Measurements from ENCODE around the gene EXT2. TPM values are rescaled to one million over a fixed set of nuclear protein-coding genes. Genes with fewer than 3 reads are reported as not detected.

EXT2 gene
- total and polyA plus RNA-seq, 10 of the 15 experiments (the other 5 are each of a cell fraction or from before 2014, with no cell fraction given): 3.8 to 31.4 (median 17.9) TPM

- RAD21 ChIA-PET (ENCODE audit: unreplicated experiment): no interaction called here
- BruUV-seq (replicated peaks): no TSS peak
- TF ChIP-seq ZBED1 (IDR thresholded peaks at IDR 0.05; ENCODE audit: borderline replicate concordance) (no peak), RELB (IDR thresholded peaks at IDR 0.05; ENCODE audit: low read depth) (no peak), ETV6 (conservative IDR thresholded peaks at IDR 0.05 in 1 of 2, IDR thresholded peaks at IDR 0.05 in 1 of 2; ENCODE audit: borderline replicate concordance in 1 of 2, low read depth in 1 of 2) (no peak), CEBPB (IDR thresholded peaks at IDR 0.05; ENCODE audit: borderline replicate concordance in 1 of 2, low read depth in 2 of 2, low read length in 2 of 2) (no peak), PKNOX1 (IDR thresholded peaks at IDR 0.05) (no peak), REST (IDR thresholded peaks at IDR 0.05; ENCODE audit: low read depth, low read length) (no peak), MTA3 (IDR thresholded peaks at IDR 0.05; ENCODE audit: borderline replicate concordance, low read length) (no peak), JUNB (IDR thresholded peaks at IDR 0.05) (no peak), PBX3 (IDR thresholded peaks at IDR 0.05; ENCODE audit: insufficient replicate concordance, low read depth, low read length) (no peak), IRF5 (IDR thresholded peaks at IDR 0.05; ENCODE audit: borderline replicate concordance) (no peak), SMARCA5 (IDR thresholded peaks at IDR 0.05) (no peak), KLF5 (IDR thresholded peaks at IDR 0.05; ENCODE audit: partially characterized antibody) (no peak), RAD51 (IDR thresholded peaks at IDR 0.05) (no peak), POU2F2 (IDR thresholded peaks at IDR 0.05; ENCODE audit: borderline replicate concordance, low read depth, low read length) (no peak), YBX1 (IDR thresholded peaks at IDR 0.05) (no peak)
These were observed 168.4 kb downstream of the EXT2 start for GRCh38 chr11:44263738-44264437.

More at GRCh38 chr11:44263738-44264437, 168.4 kb downstream of the EXT2 start:
- Histone ChIP-seq H3K79me2 (ENCODE audit: control insufficient read depth, insufficient read depth, low read length) (no peaks in the 10 kb centered on the region), H2AFZ (ENCODE audit: control insufficient read depth, low read depth, low read length) (no peak overlapping the region), H3K4me2 (ENCODE audit: control insufficient read depth, insufficient read depth) (no peak overlapping the region), H4K20me1 (ENCODE audit: control insufficient read depth, insufficient read depth) (no peaks in the 10 kb centered on the region), H3K27ac (ENCODE audit: control insufficient read depth, insufficient read depth) (no peak overlapping the region), H3K4me3 (no peak overlapping the region), H3K9ac (ENCODE audit: control insufficient read depth, insufficient read depth, low read length) (no peak overlapping the region), H3K4me1 (ENCODE audit: control insufficient read depth, insufficient read depth, low read length) (no peaks in the 10 kb centered on the region), H3K36me3 (ENCODE audit: control insufficient read depth in 2 of 2, insufficient read depth in 2 of 2, low read length in 1 of 2) (no peaks in the 10 kb centered on the region), H3K27me3 (replicated peaks in 1 of 2; ENCODE audit: control insufficient read depth in 2 of 2, insufficient read depth in 2 of 2, low read length in 1 of 2) (no peaks in the 10 kb centered on the region; a peak in 2 of 4 replicates), H3K9me3 (replicated peaks; ENCODE audit: control insufficient read depth, insufficient read depth, low read length) (no peaks in the 10 kb centered on the region)
- no peak for FAIRE-seq
- POLR2A ChIA-PET: no interaction called here
- intact Hi-C loops (cut with micrococcal nuclease; ENCODE audit: unreplicated experiment) (no loop called here), in situ Hi-C loops (cut with MboI) (no loop called here)
- SMC1A ChIA-PET (ENCODE audit: uncharacterized antibody, unreplicated experiment): no interaction called here
- CTCF ChIA-PET: interaction anchor here (0.7 to 1.0 kb wide), 2 partner anchors 92 to 130 kb away, joined by 4 read pairs; no protein-coding TSS in a partner anchor
- no peak for ATAC-seq
- WGBS (ENCODE audit: insufficient coverage, insufficient replicate concordance, low lambda C conversion rate, missing lambda C conversion rate): 46% methylated on average over 20 of the region's 20 CpGs
- DNase-seq (ENCODE audit: low read depth, low spot score): no peak

All from GM12878 (cell line).